Cardiac septum (tissue), 1 donor: ENCODE results near the gene SH3BP4. TPM values are rescaled to one million over a fixed set of nuclear protein-coding genes. Genes with fewer than 3 reads are reported as not detected.

ENCODE experiments used
- DNase-seq: peaks from one replicate; pipeline ENCODE4 v3.0.0-alpha.2; 2020; ENCODE audit warnings: low spot score
- intact Hi-C: fragments of 100-400 bp; cut with DNase I; formaldehyde crosslinking; loops from one replicate; pipeline ENCODE4 v1.14.0; 2022
- total RNA-seq: library from RNA; stranded (reverse); fragmentation: NEBNext Ultra II Directional; extraction: Animal tissue kit (Norgen Biotek cat#: 25700); gene quantifications from one replicate; pipeline ENCODE4 v1.2.1, GENCODE V29; 2021
- donor health status: DM: no; HTN: no; CAD: no.

The SH3BP4 gene
- total RNA-seq, 1 donor from 2014 or later: 9.1 TPM

- intact Hi-C loops: no loop called here
- no peak for DNase-seq
Measured at GRCh38 chr2:235026649-235027557, 75.1 kb downstream of the SH3BP4 start.

GRCh38 chr2:235027558-235028214 is 75.9 kb downstream of the SH3BP4 start:
- intact Hi-C loops: no loop called here
- DNase-seq: no peak

DNA sequence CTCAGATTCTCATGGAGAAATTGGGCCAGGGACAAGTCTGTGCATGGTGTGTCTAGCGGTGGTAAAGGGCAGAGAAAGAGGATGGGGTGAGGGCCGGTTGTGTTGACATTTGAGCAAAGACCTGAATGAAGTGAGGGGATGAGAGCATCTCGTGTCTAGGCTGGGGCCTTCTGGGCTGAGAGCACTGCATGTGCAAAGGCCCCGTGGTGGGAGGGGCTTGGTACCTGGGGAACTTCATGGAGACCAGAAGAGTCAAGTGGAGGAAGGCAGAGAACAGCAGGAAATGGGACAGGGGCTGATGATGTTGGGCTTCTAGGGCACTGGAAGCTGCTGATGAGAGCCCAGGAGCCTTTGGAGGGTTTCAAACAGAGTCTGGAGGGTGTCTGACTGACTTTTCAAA is 76.8 kb downstream of the SH3BP4 start:
- intact Hi-C loops: no loop called here

DNA sequence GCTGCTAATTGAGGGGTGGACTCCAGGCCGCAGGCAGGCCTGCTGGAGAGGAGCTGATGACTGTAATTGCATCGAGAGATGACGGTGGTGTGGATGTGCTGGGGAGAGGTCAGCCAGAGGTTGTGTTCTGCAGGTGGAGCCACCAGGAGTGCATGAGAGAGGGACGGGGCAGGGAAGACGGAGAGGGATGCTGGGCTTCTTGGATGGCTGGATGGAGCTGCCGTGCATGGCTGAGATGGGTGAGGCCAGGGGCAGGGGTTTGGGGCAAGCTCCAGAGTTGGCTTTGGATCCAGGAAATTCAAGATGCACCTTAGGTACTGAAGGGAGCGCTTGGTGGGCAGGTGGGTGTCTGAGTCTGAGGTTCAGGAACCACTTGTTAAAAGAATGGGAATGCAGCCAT is 77.2 kb downstream of the SH3BP4 start:
- no peak for DNase-seq
- intact Hi-C loops: no loop called here

More for the DNA sequence above, 76.8 kb downstream of the SH3BP4 start:
- no peak for DNase-seq

DNA sequence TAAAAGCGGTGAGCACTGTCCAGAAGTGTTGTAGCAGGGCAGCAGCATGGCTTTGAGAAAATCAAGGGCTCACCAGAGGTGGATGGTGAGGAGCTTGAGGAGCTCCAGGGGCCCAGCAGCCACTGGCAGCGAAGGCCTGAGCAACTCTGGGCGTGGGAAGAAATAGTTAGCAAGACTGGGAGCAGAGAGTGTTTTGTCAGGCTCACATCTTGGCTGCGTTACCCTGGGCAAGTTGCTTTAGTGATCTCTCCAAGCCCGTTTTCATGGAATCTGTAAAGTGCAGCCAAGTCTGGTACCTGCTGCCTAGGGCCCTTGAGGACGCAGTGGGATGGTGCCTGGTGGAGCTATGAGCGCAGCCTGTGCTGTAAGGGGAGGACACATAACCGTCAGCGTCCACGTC is 78.3 kb downstream of the SH3BP4 start:
- intact Hi-C loops: no loop called here
- no peak for DNase-seq

DNA sequence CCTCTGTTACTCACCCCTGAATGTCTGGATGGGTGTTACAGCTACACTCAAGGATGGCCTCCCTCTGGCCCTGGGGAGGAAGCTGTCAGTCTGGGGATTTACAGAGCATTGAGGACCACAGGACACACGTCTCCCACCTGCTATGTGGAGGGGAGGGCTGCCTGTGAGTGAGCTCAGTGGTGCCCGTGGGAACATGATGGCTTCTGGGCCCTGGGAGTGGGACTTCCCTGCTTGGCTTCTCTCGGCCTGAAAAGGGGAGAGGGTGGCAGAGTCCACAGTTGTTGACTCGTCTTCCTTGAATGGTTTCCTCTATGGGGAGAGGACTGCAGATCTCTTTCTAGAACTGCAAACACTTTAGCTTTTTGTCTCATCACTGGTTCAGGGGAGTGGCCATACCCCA is 79.1 kb downstream of the SH3BP4 start:
- no peak for DNase-seq
- intact Hi-C loops: no loop called here

- intact Hi-C loops: no loop called here
- DNase-seq: no peak
Measured at GRCh38 chr2:235031686-235032373, 80.0 kb downstream of the SH3BP4 start.

DNA sequence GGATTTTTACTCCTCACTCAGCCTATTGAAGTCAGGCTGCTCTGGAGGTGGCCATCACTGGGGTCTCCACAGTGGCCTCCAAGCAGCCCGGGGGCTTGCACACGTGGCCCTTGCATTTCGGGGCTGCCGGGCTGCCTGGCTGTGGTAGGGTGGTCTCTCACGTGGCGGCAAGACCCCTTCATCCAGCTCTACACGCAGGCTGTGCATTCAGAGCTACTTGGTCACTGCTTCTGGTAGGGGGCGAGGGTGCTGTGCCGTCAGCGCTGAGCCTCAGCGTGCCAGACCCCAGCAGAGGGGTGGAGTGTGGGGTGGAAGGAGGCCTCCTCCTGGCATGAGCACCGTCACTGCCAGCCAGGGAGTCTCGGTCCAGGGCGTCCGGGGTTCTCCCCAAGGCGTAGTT is 80.6 kb downstream of the SH3BP4 start:
- intact Hi-C loops: no loop called here
- DNase-seq: no peak

DNA sequence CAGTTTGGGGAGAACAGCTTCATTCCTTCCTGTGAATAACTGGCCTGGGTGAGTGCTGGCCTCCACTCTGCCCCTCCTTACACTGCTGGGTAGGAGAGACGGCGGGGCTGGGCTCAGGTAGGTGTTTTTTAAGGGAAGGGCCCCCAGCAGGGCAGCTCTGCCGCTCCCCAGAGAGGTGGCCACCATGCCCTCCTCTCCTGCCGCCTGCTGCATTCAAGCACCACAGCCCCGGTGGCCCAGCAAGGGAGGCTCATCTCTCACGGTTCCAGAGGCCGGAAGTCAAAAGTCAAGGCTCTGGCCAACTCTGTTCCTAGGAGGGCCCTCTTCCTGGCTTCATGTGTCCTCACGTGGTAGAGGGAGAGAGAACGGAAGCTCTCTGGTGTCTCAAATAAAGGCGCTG is 81.1 kb downstream of the SH3BP4 start:
- intact Hi-C loops: no loop called here
- DNase-seq: no peak

DNA sequence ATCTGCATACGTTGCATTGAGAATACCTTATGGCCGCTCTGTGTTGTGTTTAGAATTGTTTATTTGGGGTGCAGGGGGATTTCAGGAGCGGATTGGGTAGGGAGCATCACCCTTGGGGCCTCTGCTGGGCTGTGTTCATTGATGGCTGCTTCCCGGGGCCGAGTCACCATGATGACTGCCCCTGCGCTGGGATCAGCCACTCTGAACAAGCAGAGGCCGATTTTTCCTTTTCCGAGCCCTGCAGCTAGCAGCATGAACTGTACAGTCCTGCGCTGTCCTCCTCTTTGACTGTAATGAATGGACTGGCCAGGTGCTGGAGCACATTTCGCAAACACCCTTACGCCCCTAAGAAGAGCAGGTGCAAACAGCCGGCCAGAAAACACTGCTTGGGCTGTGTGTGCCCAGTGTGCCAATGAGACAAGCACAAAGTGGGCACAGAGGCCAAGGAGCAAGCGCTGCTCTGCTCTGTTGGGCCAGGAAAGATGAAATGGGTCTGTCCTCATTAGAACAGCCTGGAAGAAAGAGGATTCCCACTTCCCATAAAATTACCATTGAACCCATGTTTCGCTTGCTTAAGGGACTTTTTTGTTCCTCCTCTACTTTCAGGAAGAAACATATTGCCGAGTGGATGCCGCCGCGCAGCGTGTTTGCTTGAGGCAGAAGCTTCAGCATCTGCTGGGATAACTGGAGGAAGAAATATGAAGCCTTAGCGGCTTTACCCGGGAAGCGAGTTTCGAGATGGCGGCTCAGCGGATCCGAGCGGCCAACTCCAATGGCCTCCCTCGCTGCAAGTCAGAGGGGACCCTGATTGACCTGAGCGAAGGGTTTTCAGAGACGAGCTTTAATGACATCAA is 82.7 kb downstream of the SH3BP4 start:
- intact Hi-C loops: no loop called here
- DNase-seq: peak; percentile 57

DNA sequence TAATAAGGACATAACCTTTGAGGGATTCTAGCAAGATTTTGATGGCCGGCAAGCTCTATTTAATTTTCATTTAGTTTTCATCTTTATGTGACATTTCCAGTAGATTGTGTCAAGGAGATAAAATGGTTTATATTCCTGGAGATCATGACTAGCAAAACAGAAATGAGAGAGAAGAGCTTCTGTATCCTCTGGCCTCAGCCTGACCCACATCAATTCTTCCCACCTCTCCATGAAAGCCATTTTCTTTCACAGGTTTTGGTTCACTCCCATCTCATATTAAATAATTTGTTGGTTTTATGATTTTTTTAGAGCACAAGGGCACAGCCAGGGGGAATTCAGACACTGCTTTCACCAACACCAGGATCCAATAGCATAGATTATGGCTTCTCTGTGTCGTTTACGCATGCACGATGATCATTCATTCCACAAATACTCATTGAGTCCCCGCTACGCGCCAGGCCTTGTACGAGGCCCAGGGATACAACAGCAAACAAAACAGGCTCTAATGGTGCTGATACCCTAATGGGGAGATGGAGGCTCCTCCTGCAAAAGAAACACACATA is 85.9 kb downstream of the SH3BP4 start:
- peak; percentile 4 for DNase-seq
- intact Hi-C loops: no loop called here

DNA sequence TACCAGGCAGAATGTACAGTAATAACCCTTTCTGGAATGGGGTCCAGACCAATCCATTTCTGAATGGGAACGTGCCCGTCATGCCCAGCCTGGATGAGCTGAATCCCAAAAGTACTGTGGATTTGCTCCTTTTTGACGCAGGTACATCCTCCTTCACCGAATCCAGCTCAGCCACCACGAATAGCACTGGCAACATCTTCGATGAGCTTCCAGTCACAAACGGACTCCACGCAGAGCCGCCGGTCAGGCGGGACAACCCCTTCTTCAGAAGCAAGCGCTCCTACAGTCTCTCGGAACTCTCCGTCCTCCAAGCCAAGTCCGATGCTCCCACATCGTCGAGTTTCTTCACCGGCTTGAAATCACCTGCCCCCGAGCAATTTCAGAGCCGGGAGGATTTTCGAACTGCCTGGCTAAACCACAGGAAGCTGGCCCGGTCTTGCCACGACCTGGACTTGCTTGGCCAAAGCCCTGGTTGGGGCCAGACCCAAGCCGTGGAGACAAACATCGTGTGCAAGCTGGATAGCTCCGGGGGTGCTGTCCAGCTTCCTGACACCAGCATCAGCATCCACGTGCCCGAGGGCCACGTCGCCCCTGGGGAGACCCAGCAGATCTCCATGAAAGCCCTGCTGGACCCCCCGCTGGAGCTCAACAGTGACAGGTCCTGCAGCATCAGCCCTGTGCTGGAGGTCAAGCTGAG is 89.6 kb downstream of the SH3BP4 start:
- intact Hi-C loops: no loop called here
- DNase-seq: peak; percentile 69

GRCh38 chr2:235041918-235042575 is 90.2 kb downstream of the SH3BP4 start:
- intact Hi-C loops: no loop called here
- DNase-seq: peak; percentile 63

DNA sequence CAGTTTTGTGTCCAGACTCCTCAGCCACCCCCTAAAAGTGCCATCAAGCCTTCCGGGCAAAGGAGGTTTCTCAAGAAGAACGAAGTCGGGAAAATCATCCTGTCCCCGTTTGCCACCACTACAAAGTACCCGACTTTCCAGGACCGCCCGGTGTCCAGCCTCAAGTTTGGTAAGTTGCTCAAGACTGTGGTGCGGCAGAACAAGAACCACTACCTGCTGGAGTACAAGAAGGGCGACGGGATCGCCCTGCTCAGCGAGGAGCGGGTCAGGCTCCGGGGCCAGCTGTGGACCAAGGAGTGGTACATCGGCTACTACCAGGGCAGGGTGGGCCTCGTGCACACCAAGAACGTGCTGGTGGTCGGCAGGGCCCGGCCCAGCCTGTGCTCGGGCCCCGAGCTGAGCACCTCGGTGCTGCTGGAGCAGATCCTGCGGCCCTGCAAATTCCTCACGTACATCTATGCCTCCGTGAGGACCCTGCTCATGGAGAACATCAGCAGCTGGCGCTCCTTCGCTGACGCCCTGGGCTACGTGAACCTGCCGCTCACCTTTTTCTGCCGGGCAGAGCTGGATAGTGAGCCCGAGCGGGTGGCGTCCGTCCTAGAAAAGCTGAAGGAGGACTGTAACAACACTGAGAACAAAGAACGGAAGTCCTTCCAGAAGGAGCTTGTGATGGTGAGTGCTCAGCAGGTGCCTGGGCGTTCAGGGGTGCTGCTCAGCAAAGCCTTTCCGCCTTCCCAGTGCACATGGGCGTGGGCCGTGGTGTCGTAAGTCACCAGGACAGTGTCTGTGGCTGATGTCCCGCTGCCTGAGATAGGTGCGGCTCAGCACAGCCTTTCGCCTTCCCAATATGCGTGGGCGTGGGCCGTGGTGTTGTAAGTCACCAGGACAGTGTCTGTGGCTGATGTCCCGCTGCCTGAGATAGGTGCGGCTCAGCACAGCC is 91.0 kb downstream of the SH3BP4 start:
- peak; percentile 69 for DNase-seq
- intact Hi-C loops: no loop called here

DNA sequence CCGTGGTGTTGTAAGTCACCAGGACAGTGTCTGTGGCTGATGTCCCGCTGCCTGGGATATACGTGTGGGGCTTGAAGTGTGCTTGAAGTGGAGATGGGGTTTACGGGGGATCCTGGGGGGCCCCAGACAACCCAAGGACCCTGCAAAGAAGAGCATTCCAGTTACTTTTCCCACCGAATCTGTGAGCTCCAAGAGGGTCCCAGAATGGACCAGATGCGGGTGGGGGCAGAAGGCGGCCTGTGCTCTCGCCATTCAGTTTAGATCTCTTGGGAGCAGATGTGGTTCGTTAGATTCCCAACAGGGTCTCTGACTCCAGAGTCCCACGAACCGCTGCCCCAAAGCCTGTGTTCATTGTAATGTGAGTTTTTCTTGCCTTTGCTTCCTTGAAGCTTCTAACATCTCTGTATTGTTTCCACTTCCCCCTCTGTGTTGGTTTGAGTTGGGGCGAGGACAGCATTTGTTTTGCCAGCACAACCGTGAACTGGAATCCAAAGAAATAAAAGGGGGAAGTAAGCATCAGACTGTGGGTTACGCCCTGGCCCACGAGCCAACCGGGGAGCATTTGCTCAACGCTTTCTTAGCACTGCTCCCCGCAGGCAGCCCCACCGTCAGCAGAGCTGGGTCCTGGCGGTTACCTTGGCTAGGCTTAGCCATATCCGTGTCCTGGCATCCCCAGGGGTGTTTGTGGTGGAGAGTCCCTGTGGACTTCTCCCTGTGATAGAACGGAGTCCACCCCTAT is 92.1 kb downstream of the SH3BP4 start:
- DNase-seq: peak; percentile 75
- intact Hi-C loops: no loop called here

GRCh38 chr2:235044501-235045271 is 92.9 kb downstream of the SH3BP4 start:
- intact Hi-C loops: loop anchor here (5.0 kb wide), 1 partner anchor 82 kb away; no protein-coding TSS in a partner anchor
- peak; percentile 66 for DNase-seq
